ENCODE results near the gene TMEM80. TPM values are rescaled to one million over a fixed set of nuclear protein-coding genes. Genes with fewer than 3 reads are reported as not detected.

Gene TMEM80
- total and polyA plus RNA-seq, 12 donors: 11.1 to 85.3 (median 32.8) TPM

DNA sequence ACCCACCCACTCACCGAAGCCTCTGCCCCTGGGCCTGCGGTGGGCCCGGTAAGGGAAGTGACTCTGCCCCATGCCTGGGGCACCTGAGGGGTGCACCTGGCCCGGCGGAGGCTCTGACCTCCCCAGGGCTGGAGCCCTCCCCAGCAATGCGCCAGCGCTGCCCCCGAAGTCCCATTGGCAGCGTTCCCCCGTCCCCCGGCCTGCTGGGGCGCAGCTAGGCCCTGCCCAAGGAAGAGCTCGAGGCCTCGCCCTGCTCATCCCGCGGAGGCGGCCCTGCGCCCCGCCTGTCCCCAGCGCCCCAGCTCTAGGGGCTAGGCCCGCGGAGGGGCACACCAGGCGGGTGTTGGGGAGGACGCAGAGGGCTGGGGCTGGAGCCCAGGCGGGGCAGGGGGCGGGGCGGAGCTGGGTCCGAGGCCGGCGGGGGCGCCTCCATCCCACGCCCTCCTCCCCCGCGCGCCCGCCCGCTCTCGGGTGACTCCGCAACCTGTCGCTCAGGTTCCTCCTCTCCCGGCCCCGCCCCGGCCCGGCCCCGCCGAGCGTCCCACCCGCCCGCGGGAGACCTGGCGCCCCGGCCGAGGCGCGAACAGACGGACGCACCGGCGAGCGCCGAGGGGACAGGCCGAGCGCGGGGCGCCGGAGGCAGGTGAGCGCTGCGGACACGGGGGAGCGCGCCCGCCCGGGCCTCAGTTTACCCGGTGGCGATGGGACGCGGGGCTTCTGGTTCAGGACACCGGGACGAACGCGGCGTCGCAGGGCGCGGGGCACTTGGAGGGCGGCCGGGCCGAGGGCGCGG is 10.2 kb downstream of the TMEM80 start, which contains the start of gene EPS8L2:
Gene EPS8L2, plus strand, starts transcription at position 586 of the 793 bp plus-strand sequence. CDS start 3,177 bp downstream, outside the sequence.
- H3K4me1 ChIP-seq (replicated peaks in 1 of 2): peaks cover 18 to 20% of the 10 kb centered on the region in 2 donors
- H3K9me3 ChIP-seq (replicated peaks in 1 of 3): no peaks in the 10 kb centered on the region
- no peaks in the 10 kb centered on the region for H3K27me3 ChIP-seq
- WGBS, 4 donors: 7 to 9% (median 9%) methylated on average over 37 to 88 of the region's 90 CpGs; no CpG with 5 or more reads in 1 of the 4 donors
- peak within 1 kb of the TSS in 2 of 4 donors; percentile 35 to 65 for H3K4me3 ChIP-seq
- intact Hi-C loops (cut with DNase I): no loop called here
- peak within 1 kb of the TSS in 3 of 5 donors; percentile 48 to 61 (median 57) for H3K27ac ChIP-seq
- DNase-seq: peak in 1 of 7 donors; percentile 30
- TF ChIP-seq, protein P1, sequence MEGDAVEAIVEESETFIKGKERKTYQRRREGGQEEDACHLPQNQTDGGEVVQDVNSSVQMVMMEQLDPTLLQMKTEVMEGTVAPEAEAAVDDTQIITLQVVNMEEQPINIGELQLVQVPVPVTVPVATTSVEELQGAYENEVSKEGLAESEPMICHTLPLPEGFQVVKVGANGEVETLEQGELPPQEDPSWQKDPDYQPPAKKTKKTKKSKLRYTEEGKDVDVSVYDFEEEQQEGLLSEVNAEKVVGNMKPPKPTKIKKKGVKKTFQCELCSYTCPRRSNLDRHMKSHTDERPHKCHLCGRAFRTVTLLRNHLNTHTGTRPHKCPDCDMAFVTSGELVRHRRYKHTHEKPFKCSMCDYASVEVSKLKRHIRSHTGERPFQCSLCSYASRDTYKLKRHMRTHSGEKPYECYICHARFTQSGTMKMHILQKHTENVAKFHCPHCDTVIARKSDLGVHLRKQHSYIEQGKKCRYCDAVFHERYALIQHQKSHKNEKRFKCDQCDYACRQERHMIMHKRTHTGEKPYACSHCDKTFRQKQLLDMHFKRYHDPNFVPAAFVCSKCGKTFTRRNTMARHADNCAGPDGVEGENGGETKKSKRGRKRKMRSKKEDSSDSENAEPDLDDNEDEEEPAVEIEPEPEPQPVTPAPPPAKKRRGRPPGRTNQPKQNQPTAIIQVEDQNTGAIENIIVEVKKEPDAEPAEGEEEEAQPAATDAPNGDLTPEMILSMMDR (IDR thresholded peaks at IDR 0.05): no peak
- TF ChIP-seq POLR2A (IDR thresholded peaks at IDR 0.05): no peak
- no peaks in the 10 kb centered on the region for H3K36me3 ChIP-seq (replicated peaks in 1 of 2)

DNA sequence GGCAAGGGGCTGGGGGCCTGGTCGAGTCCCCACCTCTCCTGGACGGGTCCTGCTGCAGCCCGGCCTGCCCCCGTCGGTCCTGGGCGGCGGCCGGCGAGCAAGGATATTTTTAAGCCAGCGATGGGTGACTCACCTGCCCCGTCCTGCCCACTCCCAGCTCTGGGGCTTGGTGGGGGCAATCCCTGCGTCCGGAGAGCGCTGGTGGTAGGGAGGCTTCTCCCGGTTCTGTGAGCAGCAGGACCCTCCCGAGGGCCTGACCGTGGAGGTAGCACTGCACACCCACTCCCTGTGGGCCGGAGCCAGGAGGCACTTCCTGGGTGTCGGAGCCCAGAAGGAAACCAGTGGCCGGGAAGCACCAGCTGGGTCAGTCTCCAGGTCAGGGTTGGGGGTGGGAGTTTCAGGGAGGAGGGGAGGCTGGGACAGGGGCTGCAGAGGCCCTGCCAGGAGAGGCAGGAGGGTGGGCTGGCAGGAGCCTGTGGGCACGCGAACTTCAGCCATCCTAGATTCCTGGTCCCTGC is 10.9 kb downstream of the TMEM80 start:
- peak overlapping the region in 2 of 4 donors; percentile 35 to 65 for H3K4me3 ChIP-seq
- TF ChIP-seq POLR2A (IDR thresholded peaks at IDR 0.05): no peak
- H3K27me3 ChIP-seq: no peaks in the 10 kb centered on the region
- peaks cover 18 to 20% of the 10 kb centered on the region in 2 donors for H3K4me1 ChIP-seq (replicated peaks in 1 of 2)
- H3K27ac ChIP-seq: peak overlapping the region in 3 of 5 donors; percentile 48 to 61 (median 57)
- H3K9me3 ChIP-seq (replicated peaks in 1 of 3): no peaks in the 10 kb centered on the region
- WGBS, 4 donors: 0 to 12% (median 3%) methylated on average over 2 to 22 of the region's 22 CpGs; no CpG with 5 or more reads in 1 of the 4 donors
- intact Hi-C loops (cut with DNase I): no loop called here
- DNase-seq: peak in 5 of 7 donors; percentile 48 to 66 (median 63)
- H3K36me3 ChIP-seq (replicated peaks in 1 of 2): no peaks in the 10 kb centered on the region

DNA sequence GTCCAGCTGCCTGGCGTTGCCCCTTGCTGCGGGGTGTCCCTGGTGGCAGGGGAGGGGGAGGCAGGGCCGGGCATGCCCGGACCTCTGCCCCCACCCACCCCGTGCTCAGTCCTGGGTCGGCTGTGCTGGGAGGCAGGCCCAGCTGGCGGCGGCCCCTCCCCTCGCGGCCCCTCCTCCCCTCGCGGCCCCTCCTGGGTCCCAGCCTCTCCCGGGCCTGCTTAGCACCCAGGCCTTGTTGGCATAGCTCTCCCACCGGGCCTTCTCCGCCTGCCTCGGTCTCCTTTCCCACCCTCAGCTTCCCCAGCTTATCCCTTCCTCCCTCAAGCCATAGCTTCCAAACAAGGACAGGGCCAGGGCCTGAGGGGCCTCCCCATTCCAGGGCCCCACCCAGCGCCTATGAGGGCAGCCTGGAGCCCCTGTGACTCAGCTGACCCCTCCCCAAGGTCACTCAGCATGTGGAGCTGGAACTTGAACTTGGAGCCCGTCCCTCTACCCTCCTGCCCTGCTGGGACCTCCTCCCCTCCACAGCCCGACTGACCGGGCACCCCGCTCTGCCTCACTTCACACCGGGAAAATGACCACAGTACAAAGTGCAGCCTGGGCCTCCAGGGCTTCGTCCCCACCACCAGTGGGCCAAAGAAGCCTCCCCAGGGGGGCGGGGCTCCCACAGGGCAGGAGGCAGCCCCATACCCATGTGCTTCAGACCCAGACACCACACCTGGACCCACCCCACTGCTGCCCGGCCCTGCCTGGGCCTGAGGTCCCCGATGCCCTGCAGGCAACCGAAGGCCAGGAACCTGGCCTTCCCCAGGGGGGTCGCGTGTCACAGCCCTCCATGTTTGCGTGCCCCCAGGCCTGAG is 11.6 kb downstream of the TMEM80 start:
- Histone ChIP-seq H3K36me3 (replicated peaks in 1 of 2) (no peaks in the 10 kb centered on the region), H3K4me1 (replicated peaks in 1 of 2) (peaks cover 18 to 20% of the 10 kb centered on the region in 2 donors), H3K27ac (peak overlapping the region in 3 of 5 donors; percentile 48 to 61 (median 57)), H3K4me3 (peak overlapping the region in 2 of 4 donors; percentile 35 to 65), H3K27me3 (no peaks in the 10 kb centered on the region), H3K9me3 (replicated peaks in 1 of 3) (no peaks in the 10 kb centered on the region)
- intact Hi-C loops (cut with DNase I): no loop called here
- peak in 5 of 7 donors; percentile 42 to 65 (median 55) for DNase-seq
- no peak for TF ChIP-seq POLR2A (IDR thresholded peaks at IDR 0.05)
- TF ChIP-seq, protein P1 (IDR thresholded peaks at IDR 0.05): peak in 1 of 6 experiments; percentile 15
- 24 to 48% (median 34%) methylated on average over 9 to 30 of the region's 30 CpGs for WGBS, 4 donors

GRCh38 chr11:707817-708420 is 12.3 kb downstream of the TMEM80 start:
- Histone ChIP-seq H3K4me3 (no peak overlapping the region), H3K4me1 (replicated peaks in 1 of 2) (peaks cover 18 to 20% of the 10 kb centered on the region in 2 donors), H3K27ac (no peak overlapping the region), H3K27me3 (no peaks in the 10 kb centered on the region), H3K36me3 (replicated peaks in 1 of 2) (no peaks in the 10 kb centered on the region), H3K9me3 (replicated peaks in 1 of 3) (no peaks in the 10 kb centered on the region)
- no peak for TF ChIP-seq POLR2A (IDR thresholded peaks at IDR 0.05)
- TF ChIP-seq, protein P1 (IDR thresholded peaks at IDR 0.05): no peak
- 82 to 88% (median 85%) methylated on average over 6 to 16 of the region's 16 CpGs for WGBS, 4 donors
- intact Hi-C loops (cut with DNase I): no loop called here
- DNase-seq: no peak

Measured in adrenal gland (tissue), 12 donors.